ENCODE results near the gene SLC9B2. TPM values are rescaled to one million over a fixed set of nuclear protein-coding genes. Genes with fewer than 3 reads are reported as not detected.

The SLC9B2 gene
- polyA plus RNA-seq, 1 experiment, result 10.1 TPM

GRCh38 chr4:103054030-103054429, 22.5 kb downstream of the SLC9B2 start:
- Histone ChIP-seq H3K27ac (ENCODE audit: low read depth, low read length) (no peak overlapping the region), H3K9me3 (ENCODE audit: control insufficient read depth, insufficient read depth, low read length) (no peaks in the 10 kb centered on the region), H3K4me3 (ENCODE audit: low read depth, low read length) (no peak overlapping the region), H3K27me3 (ENCODE audit: control insufficient read depth, insufficient read depth, low read length) (no peaks in the 10 kb centered on the region)
- ChIA-PET POLR2A (no interaction called here), CTCF (interaction anchor here (1.3 kb wide), 1 partner anchor 9 kb away, joined by 4 read pairs; no protein-coding TSS in a partner anchor)
- DNase-seq (ENCODE audit: low read depth, low spot score), result no peak
- TF ChIP-seq, protein P1, sequence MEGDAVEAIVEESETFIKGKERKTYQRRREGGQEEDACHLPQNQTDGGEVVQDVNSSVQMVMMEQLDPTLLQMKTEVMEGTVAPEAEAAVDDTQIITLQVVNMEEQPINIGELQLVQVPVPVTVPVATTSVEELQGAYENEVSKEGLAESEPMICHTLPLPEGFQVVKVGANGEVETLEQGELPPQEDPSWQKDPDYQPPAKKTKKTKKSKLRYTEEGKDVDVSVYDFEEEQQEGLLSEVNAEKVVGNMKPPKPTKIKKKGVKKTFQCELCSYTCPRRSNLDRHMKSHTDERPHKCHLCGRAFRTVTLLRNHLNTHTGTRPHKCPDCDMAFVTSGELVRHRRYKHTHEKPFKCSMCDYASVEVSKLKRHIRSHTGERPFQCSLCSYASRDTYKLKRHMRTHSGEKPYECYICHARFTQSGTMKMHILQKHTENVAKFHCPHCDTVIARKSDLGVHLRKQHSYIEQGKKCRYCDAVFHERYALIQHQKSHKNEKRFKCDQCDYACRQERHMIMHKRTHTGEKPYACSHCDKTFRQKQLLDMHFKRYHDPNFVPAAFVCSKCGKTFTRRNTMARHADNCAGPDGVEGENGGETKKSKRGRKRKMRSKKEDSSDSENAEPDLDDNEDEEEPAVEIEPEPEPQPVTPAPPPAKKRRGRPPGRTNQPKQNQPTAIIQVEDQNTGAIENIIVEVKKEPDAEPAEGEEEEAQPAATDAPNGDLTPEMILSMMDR (IDR thresholded peaks at IDR 0.05; ENCODE audit: low read depth, low read length), result no peak

DNA sequence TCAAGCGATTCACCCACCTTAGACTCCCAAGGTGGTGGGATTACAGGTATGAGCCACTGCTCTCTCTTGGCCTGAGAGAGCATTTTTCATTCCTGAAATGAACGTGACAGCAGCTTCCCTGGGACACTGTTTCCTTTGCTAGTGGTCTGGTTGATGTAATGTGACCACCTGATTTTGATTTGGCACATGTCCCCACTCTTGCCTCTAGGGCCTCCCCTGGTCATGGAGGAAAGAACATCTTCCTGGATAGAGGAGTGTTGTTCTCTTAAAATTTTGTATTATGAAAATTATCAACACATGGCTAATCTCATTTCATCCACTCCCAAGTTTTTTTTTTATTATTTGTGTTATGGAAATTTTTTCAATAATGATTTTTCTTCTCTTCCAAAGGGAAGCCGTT, 23.8 kb downstream of the SLC9B2 start:
- no peak overlapping the region for H3K27ac ChIP-seq (ENCODE audit: low read depth, low read length)
- CTCF ChIA-PET, result no interaction called here
- POLR2A ChIA-PET, result no interaction called here

DNA sequence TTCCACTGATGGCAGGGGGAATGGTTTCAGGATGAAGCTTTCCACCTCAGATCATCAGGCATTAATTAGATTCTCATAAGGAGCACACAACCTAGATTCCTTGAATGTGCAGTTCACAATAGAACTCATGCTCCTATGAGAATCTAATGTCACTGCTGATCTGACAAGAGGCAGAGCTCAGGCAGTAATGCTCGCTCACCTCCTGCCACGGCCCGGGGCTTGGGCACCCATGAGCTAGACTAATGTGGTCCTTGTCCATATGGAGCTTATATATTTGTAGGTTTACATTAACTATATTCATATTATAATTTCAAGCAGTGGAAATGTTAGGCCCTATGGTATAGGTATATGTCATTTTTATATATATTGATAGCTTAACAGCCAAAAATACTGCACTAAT, 24.4 kb downstream of the SLC9B2 start:
- H3K4me3 ChIP-seq (ENCODE audit: low read depth, low read length), result no peak overlapping the region
- ChIA-PET CTCF (interaction anchor here (0.7 to 3.8 kb wide), 3 partner anchors 40 to 662 kb away, joined by 3 to 13 read pairs (median 4); no protein-coding TSS in a partner anchor), POLR2A (no interaction called here)
- no peaks in the 10 kb centered on the region for H3K9me3 ChIP-seq (ENCODE audit: control insufficient read depth, insufficient read depth, low read length)
- DNase-seq (ENCODE audit: low read depth, low spot score), result no peak
- H3K27ac ChIP-seq (ENCODE audit: low read depth, low read length), result no peak overlapping the region
- no peaks in the 10 kb centered on the region for H3K27me3 ChIP-seq (ENCODE audit: control insufficient read depth, insufficient read depth, low read length)
- TF ChIP-seq, protein P1 (IDR thresholded peaks at IDR 0.05; ENCODE audit: low read depth, low read length), result no peak

More for the DNA sequence above, 23.8 kb downstream of the SLC9B2 start:
- no peaks in the 10 kb centered on the region for H3K9me3 ChIP-seq (ENCODE audit: control insufficient read depth, insufficient read depth, low read length)
- TF ChIP-seq, protein P1 (IDR thresholded peaks at IDR 0.05; ENCODE audit: low read depth, low read length), result no peak
- no peak overlapping the region for H3K4me3 ChIP-seq (ENCODE audit: low read depth, low read length)
- no peak for DNase-seq (ENCODE audit: low read depth, low spot score)
- no peaks in the 10 kb centered on the region for H3K27me3 ChIP-seq (ENCODE audit: control insufficient read depth, insufficient read depth, low read length)

DNA sequence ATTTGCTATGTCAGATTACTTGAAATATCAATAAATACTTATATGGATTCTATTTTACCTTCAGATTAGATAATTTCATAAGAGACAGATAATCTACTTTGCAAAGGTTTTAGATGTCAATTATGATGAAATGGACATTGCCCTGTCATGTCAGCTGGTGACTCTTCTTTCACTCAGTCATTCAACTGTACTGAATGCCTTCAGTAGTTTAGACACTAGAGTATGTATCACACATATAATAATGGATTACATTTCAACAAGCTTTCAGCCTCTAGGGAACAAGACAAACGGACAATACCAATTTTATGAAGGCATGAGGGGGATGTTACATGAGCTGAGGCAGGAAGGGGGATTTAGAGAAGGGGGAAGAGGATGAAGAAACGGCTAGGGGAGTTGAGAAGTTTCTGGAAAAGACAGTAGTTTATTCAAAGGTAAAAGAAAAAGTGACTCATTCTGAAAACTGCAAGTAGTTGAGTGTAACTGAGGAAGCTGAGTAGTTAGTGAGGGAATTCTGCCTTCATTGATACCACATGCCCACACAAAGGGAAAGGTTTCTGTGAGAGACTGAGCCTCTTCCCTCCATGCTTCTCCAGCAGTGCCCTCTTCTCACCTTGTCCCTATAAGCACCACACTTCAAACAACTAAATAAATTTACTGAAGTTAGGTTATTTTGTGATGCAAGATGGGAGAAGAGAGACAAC, 25.7 kb downstream of the SLC9B2 start:
- Histone ChIP-seq H3K4me3 (ENCODE audit: low read depth, low read length) (no peak overlapping the region), H3K27ac (ENCODE audit: low read depth, low read length) (no peak overlapping the region), H3K27me3 (ENCODE audit: control insufficient read depth, insufficient read depth, low read length) (no peaks in the 10 kb centered on the region), H3K9me3 (ENCODE audit: control insufficient read depth, insufficient read depth, low read length) (no peaks in the 10 kb centered on the region)
- ChIA-PET POLR2A (no interaction called here), CTCF (interaction anchor here (0.6 to 3.8 kb wide), 3 partner anchors 19 to 620 kb away, joined by 5 to 13 read pairs (median 5); no protein-coding TSS in a partner anchor)
- DNase-seq (ENCODE audit: low read depth, low spot score), result no peak
- TF ChIP-seq, protein P1 (IDR thresholded peaks at IDR 0.05; ENCODE audit: low read depth, low read length), result no peak

Data from AG04450 (cell line).